ENCODE measurements around the gene BMP2.

Gene BMP2

DNA sequence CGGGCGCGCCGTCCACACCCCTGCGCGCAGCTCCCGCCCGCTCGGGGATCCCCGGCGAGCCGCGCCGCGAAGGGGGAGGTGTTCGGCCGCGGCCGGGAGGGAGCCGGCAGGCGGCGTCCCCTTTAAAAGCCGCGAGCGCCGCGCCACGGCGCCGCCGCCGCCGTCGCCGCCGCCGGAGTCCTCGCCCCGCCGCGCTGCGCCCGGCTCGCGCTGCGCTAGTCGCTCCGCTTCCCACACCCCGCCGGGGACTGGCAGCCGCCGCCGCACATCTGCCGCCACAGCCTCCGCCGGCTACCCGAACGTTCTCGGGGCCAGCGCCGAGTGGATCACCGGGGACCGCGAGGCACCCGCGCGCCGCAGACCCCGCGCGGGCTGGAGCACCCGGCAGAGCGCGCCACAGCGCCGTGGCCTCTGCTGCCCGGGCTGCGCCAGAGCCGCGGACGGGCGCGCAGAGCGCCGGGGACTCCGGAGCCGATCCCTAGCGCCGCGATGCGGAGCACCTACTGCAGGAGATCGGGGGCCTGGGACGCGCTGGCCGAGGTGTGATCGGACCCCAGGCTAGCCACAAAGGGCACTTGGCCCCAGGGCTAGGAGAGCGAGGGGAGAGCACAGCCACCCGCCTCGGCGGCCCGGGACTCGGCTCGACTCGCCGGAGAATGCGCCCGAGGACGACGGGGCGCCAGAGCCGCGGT lies at the start of gene BMP2:
Gene BMP2, plus strand, starts transcription at position 151 of the 692 bp plus-strand sequence. CDS start 2,441 bp downstream, outside the sequence.
- no peaks in the 10 kb centered on the region for H4K20me1 ChIP-seq (ENCODE audit: low read depth, low read length)
- no peaks in the 10 kb centered on the region for H3K27me3 ChIP-seq (ENCODE audit: low read length)
- H3K9me3 ChIP-seq (ENCODE audit: insufficient read depth, low read length): no peaks in the 10 kb centered on the region
- no peak for TF ChIP-seq EZH2phosphoT487 (conservative IDR thresholded peaks at IDR 0.05; ENCODE audit: low read length)
- TF ChIP-seq, protein P1, sequence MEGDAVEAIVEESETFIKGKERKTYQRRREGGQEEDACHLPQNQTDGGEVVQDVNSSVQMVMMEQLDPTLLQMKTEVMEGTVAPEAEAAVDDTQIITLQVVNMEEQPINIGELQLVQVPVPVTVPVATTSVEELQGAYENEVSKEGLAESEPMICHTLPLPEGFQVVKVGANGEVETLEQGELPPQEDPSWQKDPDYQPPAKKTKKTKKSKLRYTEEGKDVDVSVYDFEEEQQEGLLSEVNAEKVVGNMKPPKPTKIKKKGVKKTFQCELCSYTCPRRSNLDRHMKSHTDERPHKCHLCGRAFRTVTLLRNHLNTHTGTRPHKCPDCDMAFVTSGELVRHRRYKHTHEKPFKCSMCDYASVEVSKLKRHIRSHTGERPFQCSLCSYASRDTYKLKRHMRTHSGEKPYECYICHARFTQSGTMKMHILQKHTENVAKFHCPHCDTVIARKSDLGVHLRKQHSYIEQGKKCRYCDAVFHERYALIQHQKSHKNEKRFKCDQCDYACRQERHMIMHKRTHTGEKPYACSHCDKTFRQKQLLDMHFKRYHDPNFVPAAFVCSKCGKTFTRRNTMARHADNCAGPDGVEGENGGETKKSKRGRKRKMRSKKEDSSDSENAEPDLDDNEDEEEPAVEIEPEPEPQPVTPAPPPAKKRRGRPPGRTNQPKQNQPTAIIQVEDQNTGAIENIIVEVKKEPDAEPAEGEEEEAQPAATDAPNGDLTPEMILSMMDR (IDR thresholded peaks at IDR 0.05; ENCODE audit: insufficient read depth, low read length, poor library complexity, severe bottlenecking): no peak
- H3K4me3 ChIP-seq (ENCODE audit: insufficient read depth, low read length, poor library complexity, severe bottlenecking): no peak within 1 kb of the TSS
- H3K9me2 ChIP-seq (replicated peaks; ENCODE audit: insufficient read depth, low read length): no peaks in the 10 kb centered on the region
- no peak within 1 kb of the TSS for H3K4me2 ChIP-seq (ENCODE audit: low read depth, low read length, poor library complexity, severe bottlenecking)
- H3K79me2 ChIP-seq (ENCODE audit: insufficient read depth, low read length): no peaks in the 10 kb centered on the region
- no peaks in the 10 kb centered on the region for H3K36me3 ChIP-seq (ENCODE audit: low read length)
- H3K9ac ChIP-seq (ENCODE audit: low read length): no peak within 1 kb of the TSS
- H2AFZ ChIP-seq (ENCODE audit: low read depth, low read length, severe bottlenecking): no peak within 1 kb of the TSS
- H3K27ac ChIP-seq (ENCODE audit: low read depth, low read length): no peak within 1 kb of the TSS
- H3F3A ChIP-seq (ENCODE audit: insufficient read depth): no peaks in the 10 kb centered on the region

DNA sequence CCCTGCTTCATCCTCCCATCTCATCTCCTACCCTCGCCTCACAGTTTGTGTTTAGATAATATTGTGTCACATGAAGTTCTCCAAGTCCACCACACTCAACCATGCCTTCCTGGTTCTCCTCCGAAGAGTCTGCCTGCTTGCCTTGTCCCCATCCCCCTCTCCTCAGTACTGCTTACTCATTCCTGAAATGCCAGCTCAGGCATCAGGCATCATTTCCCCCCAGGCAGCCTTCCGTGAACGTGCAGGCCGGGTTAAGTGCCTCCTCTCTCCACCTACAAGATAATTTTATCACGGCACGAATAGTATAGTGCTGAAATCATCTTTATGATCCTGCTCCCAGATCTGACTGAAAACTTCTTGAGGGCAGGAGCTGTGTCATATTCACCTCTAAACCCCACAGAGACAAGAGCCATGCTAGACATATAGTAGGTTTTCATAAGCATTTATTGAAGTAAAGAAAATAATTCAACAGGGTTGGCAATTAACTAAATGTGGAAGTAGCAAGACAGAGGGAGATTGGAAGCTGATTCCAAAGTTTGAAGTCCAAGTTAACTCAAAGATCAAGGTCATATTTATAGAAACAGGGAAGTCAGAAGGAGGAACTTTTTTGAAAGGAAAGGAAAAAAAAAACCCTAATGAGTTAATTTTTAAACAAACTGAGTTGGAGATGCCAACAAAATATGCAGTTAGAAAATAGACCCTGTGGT lies 48.7 kb upstream of the BMP2 start:
- Histone ChIP-seq H3K4me2 (ENCODE audit: low read depth, low read length, poor library complexity, severe bottlenecking) (no peak overlapping the region), H3F3A (ENCODE audit: insufficient read depth) (no peaks in the 10 kb centered on the region), H3K4me3 (ENCODE audit: insufficient read depth, low read length, poor library complexity, severe bottlenecking) (no peak overlapping the region), H3K79me2 (ENCODE audit: insufficient read depth, low read length) (no peaks in the 10 kb centered on the region), H4K20me1 (ENCODE audit: low read depth, low read length) (no peaks in the 10 kb centered on the region), H3K36me3 (ENCODE audit: low read length) (no peaks in the 10 kb centered on the region), H3K27ac (ENCODE audit: low read depth, low read length) (no peak overlapping the region), H3K9me3 (ENCODE audit: insufficient read depth, low read length) (no peaks in the 10 kb centered on the region), H3K9ac (ENCODE audit: low read length) (no peak overlapping the region), H3K27me3 (ENCODE audit: low read length) (no peaks in the 10 kb centered on the region), H3K9me2 (replicated peaks; ENCODE audit: insufficient read depth, low read length) (no peaks in the 10 kb centered on the region), H2AFZ (ENCODE audit: low read depth, low read length, severe bottlenecking) (no peak overlapping the region)
- TF ChIP-seq, protein P1 (IDR thresholded peaks at IDR 0.05; ENCODE audit: insufficient read depth, low read length, poor library complexity, severe bottlenecking): no peak
- no peak for TF ChIP-seq EZH2phosphoT487 (conservative IDR thresholded peaks at IDR 0.05; ENCODE audit: low read length)

DNA sequence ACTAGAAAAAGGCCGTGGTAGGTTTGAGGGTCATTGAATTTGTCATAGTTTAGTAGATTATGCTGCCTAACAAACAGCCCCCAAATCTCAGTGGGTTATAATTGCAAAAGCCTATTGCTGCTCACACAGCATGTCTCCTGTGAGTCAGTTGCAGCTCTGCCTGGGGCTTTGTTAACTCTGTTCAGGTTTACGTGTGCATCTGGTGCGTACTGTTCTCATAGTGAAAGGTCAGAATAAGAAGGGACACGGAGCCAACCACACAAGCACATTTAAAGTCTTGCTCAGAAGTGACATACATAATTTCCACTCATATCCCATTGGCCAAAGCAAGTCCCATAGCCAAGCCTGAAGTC lies 48.1 kb upstream of the BMP2 start:
- Histone ChIP-seq H3K4me3 (ENCODE audit: insufficient read depth, low read length, poor library complexity, severe bottlenecking) (no peak overlapping the region), H3K9ac (ENCODE audit: low read length) (no peak overlapping the region), H4K20me1 (ENCODE audit: low read depth, low read length) (no peaks in the 10 kb centered on the region), H3K27me3 (ENCODE audit: low read length) (no peaks in the 10 kb centered on the region), H3K79me2 (ENCODE audit: insufficient read depth, low read length) (no peaks in the 10 kb centered on the region), H3K4me2 (ENCODE audit: low read depth, low read length, poor library complexity, severe bottlenecking) (no peak overlapping the region), H3F3A (ENCODE audit: insufficient read depth) (no peaks in the 10 kb centered on the region), H3K9me2 (replicated peaks; ENCODE audit: insufficient read depth, low read length) (no peaks in the 10 kb centered on the region), H3K9me3 (ENCODE audit: insufficient read depth, low read length) (no peaks in the 10 kb centered on the region), H3K36me3 (ENCODE audit: low read length) (no peaks in the 10 kb centered on the region), H2AFZ (ENCODE audit: low read depth, low read length, severe bottlenecking) (no peak overlapping the region), H3K27ac (ENCODE audit: low read depth, low read length) (no peak overlapping the region)
- TF ChIP-seq EZH2phosphoT487 (conservative IDR thresholded peaks at IDR 0.05; ENCODE audit: low read length): no peak
- TF ChIP-seq, protein P1 (IDR thresholded peaks at IDR 0.05; ENCODE audit: insufficient read depth, low read length, poor library complexity, severe bottlenecking): no peak
